Measurements from ENCODE around the gene STARD4.

Gene STARD4

GRCh38 chr5:111518777-111519176, 6.4 kb upstream of the STARD4 start:
- Histone ChIP-seq H3K9me2 (replicated peaks; ENCODE audit: low read depth, low read length) (no peaks in the 10 kb centered on the region), H3K9me3 (ENCODE audit: insufficient read depth, low read depth, low read length) (no peaks in the 10 kb centered on the region), H3K4me2 (ENCODE audit: low read depth, low read length, poor library complexity, severe bottlenecking) (no peak overlapping the region), H3K79me2 (ENCODE audit: insufficient read depth, low read length) (no peaks in the 10 kb centered on the region), H3F3A (ENCODE audit: low read depth) (no peaks in the 10 kb centered on the region), H3K4me3 (ENCODE audit: low read length, poor library complexity, severe bottlenecking) (no peak overlapping the region), H3K4me1 (ENCODE audit: insufficient read depth, low read length, poor library complexity, severe bottlenecking) (peaks cover 5% of the 10 kb centered on the region), H3K36me3 (ENCODE audit: insufficient read depth, low read length) (no peaks in the 10 kb centered on the region), H3K27me3 (ENCODE audit: insufficient read depth, low read length, poor library complexity, severe bottlenecking) (no peaks in the 10 kb centered on the region), H4K20me1 (ENCODE audit: insufficient read depth, low read length, poor library complexity, severe bottlenecking) (no peaks in the 10 kb centered on the region), H3K9ac (ENCODE audit: low read depth, low read length, poor library complexity, severe bottlenecking) (no peak overlapping the region), H2AFZ (ENCODE audit: low read length) (no peak overlapping the region)
- TF ChIP-seq EZH2phosphoT487 (IDR thresholded peaks at IDR 0.05; ENCODE audit: borderline replicate concordance), result no peak
- TF ChIP-seq CTCF (conservative IDR thresholded peaks at IDR 0.05; ENCODE audit: low read length), result no peak

- H3K4me1 ChIP-seq (ENCODE audit: insufficient read depth, low read length, poor library complexity, severe bottlenecking), result peaks cover 10% of the 10 kb centered on the region
- H3K27me3 ChIP-seq (ENCODE audit: insufficient read depth, low read length, poor library complexity, severe bottlenecking), result no peaks in the 10 kb centered on the region
- H2AFZ ChIP-seq (ENCODE audit: low read length), result no peak overlapping the region
- no peaks in the 10 kb centered on the region for H4K20me1 ChIP-seq (ENCODE audit: insufficient read depth, low read length, poor library complexity, severe bottlenecking)
- no peaks in the 10 kb centered on the region for H3K79me2 ChIP-seq (ENCODE audit: insufficient read depth, low read length)
- TF ChIP-seq CTCF (conservative IDR thresholded peaks at IDR 0.05; ENCODE audit: low read length) (no peak), EZH2phosphoT487 (IDR thresholded peaks at IDR 0.05; ENCODE audit: borderline replicate concordance) (no peak)
- no peaks in the 10 kb centered on the region for H3K9me2 ChIP-seq (replicated peaks; ENCODE audit: low read depth, low read length)
- H3K36me3 ChIP-seq (ENCODE audit: insufficient read depth, low read length), result no peaks in the 10 kb centered on the region
- no peaks in the 10 kb centered on the region for H3K9me3 ChIP-seq (ENCODE audit: insufficient read depth, low read depth, low read length)
- H3K4me2 ChIP-seq (ENCODE audit: low read depth, low read length, poor library complexity, severe bottlenecking), result no peak overlapping the region
- H3F3A ChIP-seq (ENCODE audit: low read depth), result no peaks in the 10 kb centered on the region
- no peak overlapping the region for H3K9ac ChIP-seq (ENCODE audit: low read depth, low read length, poor library complexity, severe bottlenecking)
- H3K4me3 ChIP-seq (ENCODE audit: low read length, poor library complexity, severe bottlenecking), result no peak overlapping the region
These were observed 5.6 kb upstream of the STARD4 start for GRCh38 chr5:111517853-111518501.

- H3K4me2 ChIP-seq (ENCODE audit: low read depth, low read length, poor library complexity, severe bottlenecking), result peak overlapping the region; percentile 92
- peak overlapping the region; percentile 52 for H3K9ac ChIP-seq (ENCODE audit: low read depth, low read length, poor library complexity, severe bottlenecking)
- no peaks in the 10 kb centered on the region for H3K9me3 ChIP-seq (ENCODE audit: insufficient read depth, low read depth, low read length)
- no peak for TF ChIP-seq CTCF (conservative IDR thresholded peaks at IDR 0.05; ENCODE audit: low read length)
- no peak for TF ChIP-seq EZH2phosphoT487 (IDR thresholded peaks at IDR 0.05; ENCODE audit: borderline replicate concordance)
- H3K36me3 ChIP-seq (ENCODE audit: insufficient read depth, low read length), result no peaks in the 10 kb centered on the region
- peaks cover 22% of the 10 kb centered on the region for H4K20me1 ChIP-seq (ENCODE audit: insufficient read depth, low read length, poor library complexity, severe bottlenecking)
- no peaks in the 10 kb centered on the region for H3K9me2 ChIP-seq (replicated peaks; ENCODE audit: low read depth, low read length)
- H2AFZ ChIP-seq (ENCODE audit: low read length), result no peak overlapping the region
- H3K4me3 ChIP-seq (ENCODE audit: low read length, poor library complexity, severe bottlenecking), result no peak overlapping the region
- H3F3A ChIP-seq (ENCODE audit: low read depth), result no peaks in the 10 kb centered on the region
- H3K79me2 ChIP-seq (ENCODE audit: insufficient read depth, low read length), result peaks cover 32% of the 10 kb centered on the region
- peaks cover 32% of the 10 kb centered on the region for H3K4me1 ChIP-seq (ENCODE audit: insufficient read depth, low read length, poor library complexity, severe bottlenecking)
- no peaks in the 10 kb centered on the region for H3K27me3 ChIP-seq (ENCODE audit: insufficient read depth, low read length, poor library complexity, severe bottlenecking)
These were observed 1.8 kb upstream of the STARD4 start for GRCh38 chr5:111514087-111514486.
